ENCODE measurements around the gene CCDC138.
"Not testable (repeated sequence)": the region's sequence is repeated elsewhere in the genome, so short reads cannot be mapped to it uniquely, and the experiment has no call there.

CCDC138 gene

GRCh38 chr2:108766671-108767070 is 19.9 kb upstream of the CCDC138 start:
- not testable (repeated sequence) for H4K91ac ChIP-seq (ENCODE audit: low read length); H3K4me1 ChIP-seq (ENCODE audit: control insufficient read depth, insufficient read depth, low read depth, low read length); H3K9me3 ChIP-seq (ENCODE audit: control insufficient read depth, low read length); H2BK15ac ChIP-seq (ENCODE audit: low read depth, poor library complexity, severe bottlenecking); H3K9ac ChIP-seq (ENCODE audit: low read length); H3K4me2 ChIP-seq (ENCODE audit: low read length, poor library complexity, severe bottlenecking); H3K14ac ChIP-seq (ENCODE audit: low read length in 2 of 2); H2BK120ac ChIP-seq (ENCODE audit: low read depth, low read length); H2BK12ac ChIP-seq (ENCODE audit: low read length in 2 of 2); H2AK5ac ChIP-seq (ENCODE audit: low read length, severe bottlenecking); H3K18ac ChIP-seq (ENCODE audit: low read depth in 1 of 2, low read length in 2 of 2); H4K8ac ChIP-seq (ENCODE audit: low read length); H3K4ac ChIP-seq (ENCODE audit: low read depth in 1 of 2, low read length in 2 of 2); H3K23ac ChIP-seq (ENCODE audit: low read length in 2 of 2); H3K4me3 ChIP-seq (ENCODE audit: insufficient read depth in 1 of 2, low read depth in 1 of 2, low read length in 2 of 2); DNase-seq; H3K27ac ChIP-seq (ENCODE audit: low read length, poor library complexity, severe bottlenecking); H3K27me3 ChIP-seq (ENCODE audit: control insufficient read depth in 1 of 2, insufficient read depth in 1 of 2, low read length in 2 of 2); H2AFZ ChIP-seq (ENCODE audit: low read depth, low read length); H2BK5ac ChIP-seq (ENCODE audit: low read depth, low read length, poor library complexity, severe bottlenecking)
- Histone ChIP-seq H3K79me1 (replicated peaks; ENCODE audit: low read length, poor library complexity, severe bottlenecking) (peaks cover 21% of the 10 kb centered on the region), H3K36me3 (ENCODE audit: control insufficient read depth in 1 of 2, insufficient read depth in 2 of 2, low read depth in 1 of 2, low read length in 2 of 2) (peaks cover 10 to 57% of the 10 kb centered on the region in 2 experiments)
- 98% methylated on average over 4 of the region's 5 CpGs for WGBS

GRCh38 chr2:108767859-108768258 is 18.7 kb upstream of the CCDC138 start:
- not testable (repeated sequence) for H3K4me3 ChIP-seq (ENCODE audit: insufficient read depth in 1 of 2, low read depth in 1 of 2, low read length in 2 of 2); H3K4me2 ChIP-seq (ENCODE audit: low read length, poor library complexity, severe bottlenecking); H3K18ac ChIP-seq (ENCODE audit: low read depth in 1 of 2, low read length in 2 of 2); H2AFZ ChIP-seq (ENCODE audit: low read depth, low read length); H3K14ac ChIP-seq (ENCODE audit: low read length in 2 of 2); H2AK5ac ChIP-seq (ENCODE audit: low read length, severe bottlenecking); H2BK12ac ChIP-seq (ENCODE audit: low read length in 2 of 2); H4K8ac ChIP-seq (ENCODE audit: low read length); DNase-seq; H3K23ac ChIP-seq (ENCODE audit: low read length in 2 of 2); H2BK15ac ChIP-seq (ENCODE audit: low read depth, poor library complexity, severe bottlenecking); H4K91ac ChIP-seq (ENCODE audit: low read length); H3K27ac ChIP-seq (ENCODE audit: low read length, poor library complexity, severe bottlenecking); H3K4ac ChIP-seq (ENCODE audit: low read depth in 1 of 2, low read length in 2 of 2); H2BK5ac ChIP-seq (ENCODE audit: low read depth, low read length, poor library complexity, severe bottlenecking); H3K27me3 ChIP-seq (ENCODE audit: control insufficient read depth in 1 of 2, insufficient read depth in 1 of 2, low read length in 2 of 2); H2BK120ac ChIP-seq (ENCODE audit: low read depth, low read length); H3K9me3 ChIP-seq (ENCODE audit: control insufficient read depth, low read length); H3K4me1 ChIP-seq (ENCODE audit: control insufficient read depth, insufficient read depth, low read depth, low read length); H3K9ac ChIP-seq (ENCODE audit: low read length)
- peaks cover 10 to 65% of the 10 kb centered on the region in 2 experiments for H3K36me3 ChIP-seq (ENCODE audit: control insufficient read depth in 1 of 2, insufficient read depth in 2 of 2, low read depth in 1 of 2, low read length in 2 of 2)
- WGBS: no CpG with 5 or more reads among the region's 2 CpGs
- peaks cover 21% of the 10 kb centered on the region for H3K79me1 ChIP-seq (replicated peaks; ENCODE audit: low read length, poor library complexity, severe bottlenecking)

GRCh38 chr2:108776475-108776874 is 10.1 kb upstream of the CCDC138 start:
- Histone ChIP-seq H3K4me3 (ENCODE audit: insufficient read depth in 1 of 2, low read depth in 1 of 2, low read length in 2 of 2) (no peak overlapping the region), H3K27ac (ENCODE audit: low read length, poor library complexity, severe bottlenecking) (no peak overlapping the region), H3K23ac (ENCODE audit: low read length in 2 of 2) (no peak overlapping the region), H3K4me2 (ENCODE audit: low read length, poor library complexity, severe bottlenecking) (no peak overlapping the region), H3K18ac (ENCODE audit: low read depth in 1 of 2, low read length in 2 of 2) (no peak overlapping the region), H3K36me3 (ENCODE audit: control insufficient read depth in 1 of 2, insufficient read depth in 2 of 2, low read depth in 1 of 2, low read length in 2 of 2) (peaks cover 19 to 86% of the 10 kb centered on the region in 2 experiments), H3K14ac (ENCODE audit: low read length in 2 of 2) (no peak overlapping the region), H3K4ac (ENCODE audit: low read depth in 1 of 2, low read length in 2 of 2) (no peak overlapping the region), H3K4me1 (ENCODE audit: control insufficient read depth, insufficient read depth, low read depth, low read length) (no peaks in the 10 kb centered on the region), H2AFZ (ENCODE audit: low read depth, low read length) (no peak overlapping the region), H4K8ac (ENCODE audit: low read length) (no peak overlapping the region), H3K79me1 (replicated peaks; ENCODE audit: low read length, poor library complexity, severe bottlenecking) (peaks cover 9% of the 10 kb centered on the region), H2BK15ac (ENCODE audit: low read depth, poor library complexity, severe bottlenecking) (no peak overlapping the region), H3K9ac (ENCODE audit: low read length) (no peak overlapping the region), H2BK5ac (ENCODE audit: low read depth, low read length, poor library complexity, severe bottlenecking) (no peak overlapping the region), H4K91ac (ENCODE audit: low read length) (no peak overlapping the region), H3K27me3 (ENCODE audit: control insufficient read depth in 1 of 2, insufficient read depth in 1 of 2, low read length in 2 of 2) (no peaks in the 10 kb centered on the region), H3K9me3 (ENCODE audit: control insufficient read depth, low read length) (no peaks in the 10 kb centered on the region), H2BK120ac (ENCODE audit: low read depth, low read length) (no peak overlapping the region), H2BK12ac (ENCODE audit: low read length in 2 of 2) (no peak overlapping the region), H2AK5ac (ENCODE audit: low read length, severe bottlenecking) (no peak overlapping the region)
- no peak for DNase-seq
- WGBS: no CpG with 5 or more reads among the region's 3 CpGs

GRCh38 chr2:108778857-108779256 is 7.7 kb upstream of the CCDC138 start:
- no peak overlapping the region for H3K4me3 ChIP-seq (ENCODE audit: insufficient read depth in 1 of 2, low read depth in 1 of 2, low read length in 2 of 2)
- no peak overlapping the region for H2AFZ ChIP-seq (ENCODE audit: low read depth, low read length)
- H2AK5ac ChIP-seq (ENCODE audit: low read length, severe bottlenecking): no peak overlapping the region
- no peak overlapping the region for H2BK12ac ChIP-seq (ENCODE audit: low read length in 2 of 2)
- 98% methylated on average over 2 of the region's 2 CpGs for WGBS
- H3K4me1 ChIP-seq (ENCODE audit: control insufficient read depth, insufficient read depth, low read depth, low read length): no peaks in the 10 kb centered on the region
- no peaks in the 10 kb centered on the region for H3K9me3 ChIP-seq (ENCODE audit: control insufficient read depth, low read length)
- H2BK15ac ChIP-seq (ENCODE audit: low read depth, poor library complexity, severe bottlenecking): no peak overlapping the region
- H3K14ac ChIP-seq (ENCODE audit: low read length in 2 of 2): no peak overlapping the region
- no peak overlapping the region for H4K8ac ChIP-seq (ENCODE audit: low read length)
- no peak overlapping the region for H3K9ac ChIP-seq (ENCODE audit: low read length)
- H3K79me1 ChIP-seq (replicated peaks; ENCODE audit: low read length, poor library complexity, severe bottlenecking): peaks cover 11% of the 10 kb centered on the region
- H2BK5ac ChIP-seq (ENCODE audit: low read depth, low read length, poor library complexity, severe bottlenecking): no peak overlapping the region
- no peak overlapping the region for H4K91ac ChIP-seq (ENCODE audit: low read length)
- peaks cover 19 to 87% of the 10 kb centered on the region in 2 experiments for H3K36me3 ChIP-seq (ENCODE audit: control insufficient read depth in 1 of 2, insufficient read depth in 2 of 2, low read depth in 1 of 2, low read length in 2 of 2)
- H3K4me2 ChIP-seq (ENCODE audit: low read length, poor library complexity, severe bottlenecking): no peak overlapping the region
- no peak overlapping the region for H3K18ac ChIP-seq (ENCODE audit: low read depth in 1 of 2, low read length in 2 of 2)
- no peak overlapping the region for H3K23ac ChIP-seq (ENCODE audit: low read length in 2 of 2)
- H2BK120ac ChIP-seq (ENCODE audit: low read depth, low read length): no peak overlapping the region
- no peak overlapping the region for H3K4ac ChIP-seq (ENCODE audit: low read depth in 1 of 2, low read length in 2 of 2)
- H3K27me3 ChIP-seq (ENCODE audit: control insufficient read depth in 1 of 2, insufficient read depth in 1 of 2, low read length in 2 of 2): no peaks in the 10 kb centered on the region
- no peak for DNase-seq
- no peak overlapping the region for H3K27ac ChIP-seq (ENCODE audit: low read length, poor library complexity, severe bottlenecking)
